ENCODE measurements around the gene CREB3L2. TPM values are rescaled to one million over a fixed set of nuclear protein-coding genes. Genes with fewer than 3 reads are reported as not detected.

Gene CREB3L2
- total and polyA plus RNA-seq, 2 of the 8 experiments (the other 6 are each of a cell fraction or from before 2014, with no cell fraction given), result 14.4 to 48.3 TPM

- no peak for TF ChIP-seq CHD7 (IDR thresholded peaks at IDR 0.05; ENCODE audit: insufficient replicate concordance, low read length)
- TF ChIP-seq SUZ12 (IDR thresholded peaks at IDR 0.05; ENCODE audit: low read length), result no peak
- no peak for TF ChIP-seq SP4 (IDR thresholded peaks at IDR 0.05; ENCODE audit: low read length)
- TF ChIP-seq ATF2 (IDR thresholded peaks at IDR 0.05; ENCODE audit: low read length), result no peak
- TF ChIP-seq TCF12 (IDR thresholded peaks at IDR 0.05; ENCODE audit: low read depth, low read length), result no peak
- no peak for TF ChIP-seq CBX8 (IDR thresholded peaks at IDR 0.05; ENCODE audit: borderline replicate concordance, low read depth, low read length)
- TF ChIP-seq KDM5A (IDR thresholded peaks at IDR 0.05; ENCODE audit: low read length), result no peak
- TF ChIP-seq HDAC6 (IDR thresholded peaks at IDR 0.05; ENCODE audit: low read depth, low read length), result no peak
- TF ChIP-seq POLR2A (IDR thresholded peaks at IDR 0.05; ENCODE audit: control extremely low read depth in 1 of 2, low read depth in 2 of 2, low read length in 2 of 2), result no peak
- no peak for TF ChIP-seq SIRT6 (IDR thresholded peaks at IDR 0.05; ENCODE audit: low read length)
- TF ChIP-seq SIX5 (IDR thresholded peaks at IDR 0.05; ENCODE audit: low read depth, low read length), result no peak
- no peak for TF ChIP-seq NRF1 (IDR thresholded peaks at IDR 0.05; ENCODE audit: low read depth, low read length)
Observed at GRCh38 chr7:137975221-137975620, 26.7 kb downstream of the CREB3L2 start (continued).
